RWPE2 (cell line): Measurements from ENCODE around the gene DCT.

Source experiments
- ATAC-seq: fragments of 200-7000 bp; cut with Tn5 transposase; 3 replicates; pipeline ENCODE4 v1.9.1; 2021; ENCODE audit warnings: low read depth
- DNase-seq: peaks from one replicate; pipeline ENCODE4 v3.0.0-alpha.2; 2020; ENCODE audit warnings: low spot score
- H3K27ac ChIP-seq: fragments of 450-650 bp; 2 replicates; pipeline ENCODE4 v1.5.1; 2017; ENCODE audit warnings: mild to moderate bottlenecking; ENCODE audit not compliant: poor library complexity, severe bottlenecking
- H3K27me3 ChIP-seq: fragments of 250-450 bp; sonication (Bioruptor Pico); 2 replicates; pipeline ENCODE4 v1.5.1; 2021; ENCODE audit warnings: mild to moderate bottlenecking, moderate library complexity; ENCODE audit not compliant: insufficient read depth, poor library complexity, severe bottlenecking
- H3K36me3 ChIP-seq: fragments of 250-450 bp; sonication (Bioruptor Pico); 2 replicates; pipeline ENCODE4 v1.5.1; 2020; ENCODE audit warnings: low read depth, mild to moderate bottlenecking, moderate library complexity
- H3K4me1 ChIP-seq: fragments of 250-450 bp; sonication (Bioruptor Pico); 2 replicates; pipeline ENCODE4 v1.5.1; 2021; ENCODE audit warnings: mild to moderate bottlenecking, moderate library complexity; ENCODE audit not compliant: insufficient read depth, poor library complexity, severe bottlenecking
- H3K4me3 ChIP-seq: fragments of 250-450 bp; sonication (Bioruptor Pico); 2 replicates; pipeline ENCODE4 v1.5.1; 2021; ENCODE audit warnings: mild to moderate bottlenecking, moderate library complexity; ENCODE audit not compliant: severe bottlenecking
- H3K9me3 ChIP-seq: fragments of 250-450 bp; sonication (Bioruptor Pico); 2 replicates; pipeline ENCODE4 v1.5.1; 2021; ENCODE audit warnings: mild to moderate bottlenecking, moderate library complexity; ENCODE audit not compliant: severe bottlenecking
- TF ChIP-seq, protein P1 (sequence below): fragments of 450-650 bp; IDR thresholded peaks from one replicate; pipeline ENCODE4 v1.5.1; 2017; ENCODE audit warnings: mild to moderate bottlenecking, moderate library complexity; ENCODE audit not compliant: poor library complexity, severe bottlenecking

The DCT gene

DNA sequence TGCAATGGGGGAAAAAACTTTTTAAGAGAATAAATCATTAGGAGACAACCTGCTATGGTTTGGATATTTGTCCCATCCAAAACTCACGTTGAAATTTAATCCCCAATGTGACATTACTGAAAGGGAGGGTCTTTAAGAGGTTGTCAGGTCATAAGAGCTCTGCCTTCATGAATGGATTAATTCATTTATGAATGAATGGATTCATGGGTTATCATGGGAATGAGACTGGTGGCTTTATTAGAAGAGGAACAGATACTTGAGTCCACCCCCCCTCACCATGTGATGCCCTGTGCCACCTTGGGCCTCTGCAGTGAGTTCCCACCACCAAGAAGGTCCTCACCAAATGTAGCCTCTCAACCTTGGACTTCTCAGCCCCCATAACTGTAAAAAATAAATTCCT lies 37.0 kb upstream of the DCT start:
- Histone ChIP-seq H3K27me3 (no peaks in the 10 kb centered on the region), H3K36me3 (no peaks in the 10 kb centered on the region)

DNA sequence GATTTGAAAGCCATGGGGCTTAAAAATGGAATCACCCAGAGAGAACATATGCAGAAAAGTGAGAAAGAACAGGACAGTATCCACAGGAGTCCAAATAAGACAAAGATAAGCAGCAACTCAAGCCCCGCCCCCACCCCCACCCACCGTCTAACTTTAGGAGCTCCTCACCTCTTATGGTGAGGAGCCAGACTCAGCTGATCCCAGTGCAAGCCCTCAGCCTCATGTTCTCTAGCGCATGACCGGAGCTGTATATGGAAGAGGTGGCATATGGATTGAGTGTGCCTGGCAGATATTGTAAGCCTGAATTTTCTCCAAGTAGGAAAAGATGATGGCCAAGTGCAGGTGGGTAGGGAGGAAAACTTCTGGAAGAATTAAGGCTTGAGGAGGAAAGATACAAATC lies 36.4 kb upstream of the DCT start:
- Histone ChIP-seq H3K9me3 (no peaks in the 10 kb centered on the region), H3K27me3 (no peaks in the 10 kb centered on the region), H3K4me1 (no peaks in the 10 kb centered on the region), H3K4me3 (no peak overlapping the region), H3K27ac (no peak overlapping the region), H3K36me3 (no peaks in the 10 kb centered on the region)
- TF ChIP-seq, protein P1, sequence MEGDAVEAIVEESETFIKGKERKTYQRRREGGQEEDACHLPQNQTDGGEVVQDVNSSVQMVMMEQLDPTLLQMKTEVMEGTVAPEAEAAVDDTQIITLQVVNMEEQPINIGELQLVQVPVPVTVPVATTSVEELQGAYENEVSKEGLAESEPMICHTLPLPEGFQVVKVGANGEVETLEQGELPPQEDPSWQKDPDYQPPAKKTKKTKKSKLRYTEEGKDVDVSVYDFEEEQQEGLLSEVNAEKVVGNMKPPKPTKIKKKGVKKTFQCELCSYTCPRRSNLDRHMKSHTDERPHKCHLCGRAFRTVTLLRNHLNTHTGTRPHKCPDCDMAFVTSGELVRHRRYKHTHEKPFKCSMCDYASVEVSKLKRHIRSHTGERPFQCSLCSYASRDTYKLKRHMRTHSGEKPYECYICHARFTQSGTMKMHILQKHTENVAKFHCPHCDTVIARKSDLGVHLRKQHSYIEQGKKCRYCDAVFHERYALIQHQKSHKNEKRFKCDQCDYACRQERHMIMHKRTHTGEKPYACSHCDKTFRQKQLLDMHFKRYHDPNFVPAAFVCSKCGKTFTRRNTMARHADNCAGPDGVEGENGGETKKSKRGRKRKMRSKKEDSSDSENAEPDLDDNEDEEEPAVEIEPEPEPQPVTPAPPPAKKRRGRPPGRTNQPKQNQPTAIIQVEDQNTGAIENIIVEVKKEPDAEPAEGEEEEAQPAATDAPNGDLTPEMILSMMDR = no peak
- DNase-seq (no peak), ATAC-seq (no peak)

More for the DNA sequence above, 37.0 kb upstream of the DCT start:
- H3K4me3 ChIP-seq = no peak overlapping the region
- no peak for DNase-seq
- H3K9me3 ChIP-seq = no peaks in the 10 kb centered on the region
- TF ChIP-seq, protein P1 = no peak
- H3K27ac ChIP-seq = no peak overlapping the region
- no peaks in the 10 kb centered on the region for H3K4me1 ChIP-seq
- ATAC-seq = no peak

DNA sequence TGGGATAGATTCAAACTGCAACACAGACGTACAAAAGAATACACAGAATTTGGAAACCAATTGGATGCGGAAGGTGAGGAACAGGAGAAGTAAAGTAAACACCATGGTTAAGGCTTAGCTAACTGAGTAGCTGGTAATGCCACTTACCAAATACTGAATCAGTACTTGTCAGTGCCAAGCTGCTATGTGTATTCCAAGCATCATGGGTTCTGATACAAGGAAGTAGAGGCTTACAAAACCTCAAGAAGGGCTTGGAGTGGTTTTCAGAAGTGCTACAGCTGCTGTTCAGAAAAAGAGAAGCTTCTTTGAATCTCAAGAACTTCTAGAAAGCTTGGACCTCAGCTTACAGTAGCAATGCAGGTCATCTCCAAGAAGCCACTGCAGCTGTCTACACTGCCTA lies 35.9 kb upstream of the DCT start:
- DNase-seq (no peak), ATAC-seq (no peak)
- Histone ChIP-seq H3K27ac (no peak overlapping the region), H3K4me3 (no peak overlapping the region), H3K4me1 (no peaks in the 10 kb centered on the region), H3K36me3 (no peaks in the 10 kb centered on the region), H3K9me3 (no peaks in the 10 kb centered on the region), H3K27me3 (no peaks in the 10 kb centered on the region)
- TF ChIP-seq, protein P1 = no peak

DNA sequence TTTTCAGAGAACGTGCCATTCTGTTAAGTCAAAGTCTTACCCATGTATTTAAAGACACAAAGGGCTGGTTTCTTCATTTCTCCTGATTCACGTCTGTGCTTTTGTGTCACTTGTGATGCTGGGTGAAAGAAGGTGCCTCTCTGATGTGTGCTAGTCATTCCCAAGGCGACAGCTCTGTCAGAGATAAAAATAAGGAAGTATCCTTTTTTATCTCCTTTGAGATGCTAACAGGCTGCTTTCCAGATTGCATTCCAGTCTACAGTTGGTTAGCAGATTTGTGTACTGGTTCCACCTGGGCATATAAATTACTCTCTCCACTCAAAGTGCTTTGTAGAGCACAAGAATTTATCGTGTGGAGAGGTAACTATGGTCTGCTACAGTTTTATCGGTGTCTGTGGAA lies 33.5 kb upstream of the DCT start:
- Histone ChIP-seq H3K4me1 (no peaks in the 10 kb centered on the region), H3K9me3 (no peaks in the 10 kb centered on the region), H3K27me3 (no peaks in the 10 kb centered on the region), H3K4me3 (no peak overlapping the region), H3K36me3 (no peaks in the 10 kb centered on the region), H3K27ac (no peak overlapping the region)
- DNase-seq (no peak), ATAC-seq (no peak)
- TF ChIP-seq, protein P1 = no peak

DNA sequence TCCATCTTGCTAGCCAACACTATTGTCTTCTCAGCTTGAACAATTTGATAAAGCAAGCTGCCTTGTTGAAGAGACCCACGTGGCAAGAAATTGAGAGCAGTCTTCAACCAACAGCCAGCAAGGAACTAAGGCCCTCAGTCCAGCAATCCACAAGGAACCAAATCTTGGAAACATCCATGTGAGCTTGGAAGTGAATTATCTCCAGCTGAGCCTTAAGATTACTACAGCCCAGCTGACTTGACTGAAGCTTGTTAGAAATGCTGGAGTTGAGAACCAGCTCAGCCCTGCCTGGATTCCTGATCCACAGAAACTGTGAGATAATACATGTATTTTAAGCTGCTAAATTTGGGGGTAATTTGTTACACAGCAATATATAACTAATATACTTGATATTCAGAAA lies 26.2 kb upstream of the DCT start:
- Histone ChIP-seq H3K27ac (no peak overlapping the region), H3K27me3 (no peaks in the 10 kb centered on the region), H3K36me3 (no peaks in the 10 kb centered on the region), H3K4me3 (no peak overlapping the region), H3K9me3 (no peaks in the 10 kb centered on the region), H3K4me1 (no peaks in the 10 kb centered on the region)
- ATAC-seq (no peak), DNase-seq (no peak)
- TF ChIP-seq, protein P1 = no peak
